Lower lobe of right lung (tissue), 2 donors: ENCODE results near the gene GATAD2B. TPM values are rescaled to one million over a fixed set of nuclear protein-coding genes. Genes with fewer than 3 reads are reported as not detected.
A peak's percentile ranks its signal among the peaks of the same experiment; 100 is the strongest.

ENCODE experiments used
- ATAC-seq, 2 donors: fragments of 200-7000 bp; cut with Tn5 transposase; one replicate each; pipeline ENCODE4 v1.9.1; 2020 to 2022; ENCODE audit warnings: mild to moderate bottlenecking in 2 of 2, moderate library complexity in 2 of 2
- DNase-seq: peaks from one replicate; pipeline ENCODE4 v3.0.0-alpha.2; 2020
- H3K27ac ChIP-seq: fragments of 200-600 bp; one replicate; pipeline ENCODE4 v1.8.0; 2022
- H3K27me3 ChIP-seq: fragments of 200-600 bp; one replicate; pipeline ENCODE4 v1.8.0; 2022; ENCODE audit warnings: low read depth
- H3K36me3 ChIP-seq: fragments of 200-600 bp; one replicate; pipeline ENCODE4 v1.8.0; 2022; ENCODE audit warnings: mild to moderate bottlenecking
- H3K4me1 ChIP-seq: fragments of 200-600 bp; one replicate; pipeline ENCODE4 v1.8.0; 2022
- H3K4me3 ChIP-seq: fragments of 200-600 bp; one replicate; pipeline ENCODE4 v1.8.0; 2022; ENCODE audit warnings: mild to moderate bottlenecking
- H3K9me3 ChIP-seq: fragments of 200-600 bp; one replicate; pipeline ENCODE4 v1.8.0; 2022
- CTCF ChIP-seq: fragments of 200-600 bp; IDR thresholded peaks from one replicate; pipeline ENCODE4 v1.8.0; 2022; ENCODE audit warnings: antibody characterized with exemption, mild to moderate bottlenecking
- intact Hi-C: fragments of 100-400 bp; cut with DNase I; formaldehyde crosslinking; loops from one replicate; pipeline ENCODE4 v1.11.0; 2022
- total RNA-seq: library from RNA; stranded (reverse); fragmentation: NEBNext Ultra II Directional; extraction: Animal tissue kit (Norgen Biotek cat#: 25700); gene quantifications from one replicate; pipeline ENCODE4 v1.2.1, GENCODE V29; 2021
- donor health status: DM: no; HTN: yes; CAD: no; lungs with severe emphysema.

GATAD2B gene
- total RNA-seq, 1 donor from 2014 or later: 50.2 TPM

GRCh38 chr1:153957744-153958110 lies 35.0 kb upstream of the GATAD2B start:
- no peak for DNase-seq
- Histone ChIP-seq H3K36me3 (peaks cover 50% of the 10 kb centered on the region), H3K27ac (peak overlapping the region; percentile 92), H3K4me3 (peak overlapping the region; percentile 95), H3K27me3 (no peaks in the 10 kb centered on the region), H3K4me1 (peaks cover 65% of the 10 kb centered on the region), H3K9me3 (no peaks in the 10 kb centered on the region)
- ATAC-seq: peak; percentile 3 to 8
- intact Hi-C loops: no loop called here
- no peak for TF ChIP-seq CTCF

DNA sequence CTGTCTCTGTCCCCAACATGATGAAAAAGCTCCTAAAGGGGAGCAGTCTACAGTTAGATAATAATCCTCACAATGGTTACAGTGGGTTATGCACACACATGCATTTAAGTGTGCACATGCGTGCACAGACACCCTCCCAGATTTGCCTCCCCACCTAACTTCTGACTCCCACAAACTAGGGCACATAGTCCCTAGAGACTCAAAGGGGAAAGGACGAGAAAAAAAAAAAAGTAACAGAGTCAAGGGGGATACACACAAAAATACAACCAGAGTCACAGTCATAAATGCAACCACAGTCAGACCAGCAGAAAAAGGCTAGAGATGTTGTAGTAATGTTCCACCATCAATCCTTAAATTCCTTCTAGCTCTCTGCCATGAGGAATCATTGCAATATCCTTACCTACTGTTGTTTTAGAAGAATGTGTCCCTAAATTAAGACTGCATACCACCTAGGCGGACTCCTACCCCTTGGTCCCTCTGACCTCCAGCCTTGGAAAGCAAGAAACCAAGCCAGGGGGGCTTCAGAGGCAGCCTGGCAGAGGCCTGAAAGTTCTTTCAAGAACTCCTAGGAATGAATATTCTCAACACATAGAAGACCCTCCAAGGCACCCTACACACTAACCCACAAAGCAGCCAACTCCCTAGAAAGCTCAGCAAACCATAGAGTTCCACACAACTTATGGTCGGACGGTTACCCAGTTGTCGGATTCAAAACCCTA lies 34.4 kb upstream of the GATAD2B start:
- intact Hi-C loops: no loop called here
- Histone ChIP-seq H3K27me3 (no peaks in the 10 kb centered on the region), H3K9me3 (no peaks in the 10 kb centered on the region), H3K4me1 (peaks cover 59% of the 10 kb centered on the region), H3K4me3 (peak overlapping the region; percentile 95), H3K36me3 (peaks cover 56% of the 10 kb centered on the region), H3K27ac (peak overlapping the region; percentile 92)
- ATAC-seq (no peak), DNase-seq (no peak)
- no peak for TF ChIP-seq CTCF

DNA sequence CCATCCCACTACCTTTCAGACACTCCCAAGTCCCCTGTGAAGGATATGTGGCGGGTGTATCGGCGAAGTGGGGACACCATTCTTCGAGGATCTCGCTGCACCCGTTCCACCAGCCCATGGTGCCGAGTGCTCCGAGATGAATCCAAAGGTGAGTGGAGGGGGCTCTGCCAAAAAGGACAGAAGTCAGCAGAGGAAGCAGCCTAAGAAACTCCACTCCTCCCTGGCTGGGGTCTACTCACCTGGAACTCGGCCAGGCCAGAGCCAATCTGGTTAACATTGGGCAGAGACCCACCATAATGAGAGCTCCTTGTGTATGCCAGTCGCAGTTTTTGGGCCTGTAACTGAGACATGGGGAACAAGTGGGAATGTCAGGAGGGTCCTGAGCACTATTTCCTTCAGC lies 32.1 kb upstream of the GATAD2B start:
- TF ChIP-seq CTCF: no peak
- Histone ChIP-seq H3K27me3 (no peaks in the 10 kb centered on the region), H3K36me3 (peaks cover 58% of the 10 kb centered on the region), H3K4me1 (peaks cover 38% of the 10 kb centered on the region), H3K9me3 (no peaks in the 10 kb centered on the region), H3K27ac (no peak overlapping the region), H3K4me3 (no peak overlapping the region)
- intact Hi-C loops: no loop called here
- DNase-seq (no peak), ATAC-seq (no peak)

- Histone ChIP-seq H3K27ac (no peak overlapping the region), H3K4me3 (no peak overlapping the region), H3K4me1 (peaks cover 29% of the 10 kb centered on the region), H3K36me3 (peaks cover 60% of the 10 kb centered on the region), H3K27me3 (no peaks in the 10 kb centered on the region), H3K9me3 (no peaks in the 10 kb centered on the region)
- intact Hi-C loops: no loop called here
- ATAC-seq: no peak
- DNase-seq: no peak
- no peak for TF ChIP-seq CTCF
Measured at GRCh38 chr1:153953859-153954365, 31.1 kb upstream of the GATAD2B start.

DNA sequence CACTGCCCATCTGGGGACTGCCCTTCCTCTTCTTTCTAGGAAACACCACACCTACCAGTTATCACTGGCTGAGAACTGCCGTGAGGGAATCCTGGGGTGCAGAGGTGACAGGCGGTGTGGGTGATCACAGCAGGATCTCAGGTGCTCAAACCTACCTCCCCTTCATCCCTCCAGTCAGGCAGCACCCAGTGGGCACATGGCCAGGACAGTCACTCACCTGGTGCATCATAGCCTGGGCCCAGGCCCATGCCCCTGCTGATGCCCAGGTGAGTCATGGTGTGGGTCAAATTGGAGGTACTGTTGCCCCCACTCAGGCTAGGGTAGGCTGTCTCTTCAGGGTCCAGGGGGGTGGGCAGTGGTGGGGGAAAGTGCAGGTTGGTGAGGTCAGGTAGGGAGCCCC lies 29.0 kb upstream of the GATAD2B start:
- H3K36me3 ChIP-seq: peaks cover 77% of the 10 kb centered on the region
- intact Hi-C loops: no loop called here

More for the DNA sequence above, 29.0 kb upstream of the GATAD2B start:
- TF ChIP-seq CTCF: no peak
- no peaks in the 10 kb centered on the region for H3K9me3 ChIP-seq
- H3K4me3 ChIP-seq: no peak overlapping the region
- DNase-seq (no peak), ATAC-seq (no peak)
- H3K4me1 ChIP-seq: peaks cover 25% of the 10 kb centered on the region
- H3K27me3 ChIP-seq: no peaks in the 10 kb centered on the region
- no peak overlapping the region for H3K27ac ChIP-seq
